ENCODE results near the gene MYLK. TPM values are rescaled to one million over a fixed set of nuclear protein-coding genes. Genes with fewer than 3 reads are reported as not detected.
A peak's percentile ranks its signal among the peaks of the same experiment; 100 is the strongest.

Gene MYLK
- total RNA-seq, 4 donors from 2014 or later = 420 to 1,252 (median 768) TPM

DNA sequence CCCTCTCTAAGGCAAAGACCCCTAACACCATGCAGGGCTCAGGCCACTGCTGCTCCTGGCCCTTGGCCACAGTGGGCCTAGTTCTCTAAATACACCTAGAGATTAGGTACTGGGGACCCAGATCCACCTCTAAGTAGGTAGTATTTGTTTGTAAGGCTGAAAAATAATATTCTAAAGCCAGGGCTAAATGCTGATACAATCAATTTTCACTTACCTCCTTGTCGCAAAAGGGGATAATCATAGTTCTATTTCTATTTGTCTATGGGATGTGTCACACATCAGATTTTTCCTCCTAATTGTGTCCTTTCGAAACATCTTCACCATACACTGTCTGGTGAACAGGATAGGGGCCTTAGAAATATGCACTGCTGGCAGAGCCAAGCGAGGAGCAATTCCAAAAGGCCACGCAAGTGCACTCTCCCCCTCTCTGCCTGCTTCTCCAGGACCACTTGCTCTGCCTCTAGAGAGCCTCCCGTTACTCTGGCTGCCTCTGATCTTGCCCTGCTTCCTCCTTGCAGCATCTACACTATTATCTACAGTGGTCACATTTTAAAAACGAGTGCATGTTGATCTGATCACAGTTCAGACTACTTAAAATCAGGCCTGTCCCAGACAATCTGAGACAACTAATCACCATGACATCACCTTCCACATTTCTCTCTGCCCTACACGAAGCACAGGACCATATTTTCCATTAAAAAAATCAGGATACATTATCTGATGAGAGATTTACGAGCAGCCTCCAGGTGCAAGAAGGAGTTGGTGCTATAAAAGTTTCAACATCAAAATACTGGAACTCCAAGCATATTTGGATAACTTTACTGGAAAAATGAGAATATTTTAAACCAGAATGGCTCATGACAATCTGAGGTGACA lies 115.4 kb downstream of the MYLK start:
- DNase-seq = no peak
- TF ChIP-seq POLR2A (IDR thresholded peaks at IDR 0.05) = no peak
- TF ChIP-seq, protein P1, sequence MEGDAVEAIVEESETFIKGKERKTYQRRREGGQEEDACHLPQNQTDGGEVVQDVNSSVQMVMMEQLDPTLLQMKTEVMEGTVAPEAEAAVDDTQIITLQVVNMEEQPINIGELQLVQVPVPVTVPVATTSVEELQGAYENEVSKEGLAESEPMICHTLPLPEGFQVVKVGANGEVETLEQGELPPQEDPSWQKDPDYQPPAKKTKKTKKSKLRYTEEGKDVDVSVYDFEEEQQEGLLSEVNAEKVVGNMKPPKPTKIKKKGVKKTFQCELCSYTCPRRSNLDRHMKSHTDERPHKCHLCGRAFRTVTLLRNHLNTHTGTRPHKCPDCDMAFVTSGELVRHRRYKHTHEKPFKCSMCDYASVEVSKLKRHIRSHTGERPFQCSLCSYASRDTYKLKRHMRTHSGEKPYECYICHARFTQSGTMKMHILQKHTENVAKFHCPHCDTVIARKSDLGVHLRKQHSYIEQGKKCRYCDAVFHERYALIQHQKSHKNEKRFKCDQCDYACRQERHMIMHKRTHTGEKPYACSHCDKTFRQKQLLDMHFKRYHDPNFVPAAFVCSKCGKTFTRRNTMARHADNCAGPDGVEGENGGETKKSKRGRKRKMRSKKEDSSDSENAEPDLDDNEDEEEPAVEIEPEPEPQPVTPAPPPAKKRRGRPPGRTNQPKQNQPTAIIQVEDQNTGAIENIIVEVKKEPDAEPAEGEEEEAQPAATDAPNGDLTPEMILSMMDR (IDR thresholded peaks at IDR 0.05) = no peak
- H3K36me3 ChIP-seq = no peaks in the 10 kb centered on the region
- no peaks in the 10 kb centered on the region for H3K27me3 ChIP-seq
- H3K27ac ChIP-seq = peak overlapping the region; percentile 29 to 51
- peaks cover 6% of the 10 kb centered on the region in 2 donors for H3K4me1 ChIP-seq
- intact Hi-C loops (cut with DNase I; ENCODE audit: low total_unique reads) = no loop called here
- H3K9me3 ChIP-seq = no peaks in the 10 kb centered on the region
- no peak overlapping the region for H3K4me3 ChIP-seq

DNA sequence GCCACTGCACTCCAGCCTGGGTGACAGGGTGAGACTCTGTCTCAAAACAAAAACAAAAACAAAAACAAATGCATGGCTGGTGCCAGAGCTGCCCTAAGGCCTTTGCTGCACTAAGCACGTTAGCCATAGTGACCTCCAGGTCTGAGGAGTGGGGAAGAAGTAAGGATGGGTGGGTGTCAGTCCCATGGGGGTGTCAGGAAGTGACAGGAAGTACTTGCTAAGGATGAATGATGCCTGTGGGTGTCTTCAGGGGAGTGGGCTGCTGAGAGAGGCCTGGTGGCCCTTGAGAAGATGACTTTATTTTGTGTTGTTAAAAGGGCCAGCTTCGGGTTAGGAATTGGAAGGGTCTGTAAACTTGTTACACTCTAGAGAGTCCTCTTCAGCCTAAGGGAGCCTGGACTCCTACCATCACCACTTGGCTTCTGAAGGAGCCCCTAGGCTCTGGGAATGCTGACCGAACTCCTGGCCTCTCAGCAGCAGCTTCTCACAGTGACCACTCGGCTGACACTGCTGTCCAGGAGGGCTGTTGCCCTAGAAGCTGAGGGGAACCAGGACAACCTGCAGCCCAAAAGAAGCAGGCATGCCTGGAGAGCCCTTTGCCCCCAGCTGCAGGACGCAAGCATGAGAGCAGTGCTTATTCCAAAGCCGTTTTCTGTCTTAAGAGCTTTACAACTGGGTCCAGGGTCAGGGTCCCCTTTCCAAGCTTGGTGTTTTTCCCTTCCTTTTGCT lies 116.4 kb downstream of the MYLK start:
- intact Hi-C loops (cut with DNase I; ENCODE audit: low total_unique reads) = no loop called here
- no peaks in the 10 kb centered on the region for H3K27me3 ChIP-seq
- no peak overlapping the region for H3K4me3 ChIP-seq
- H3K4me1 ChIP-seq = peaks cover 6% of the 10 kb centered on the region in 2 donors
- no peaks in the 10 kb centered on the region for H3K9me3 ChIP-seq
- DNase-seq = no peak
- TF ChIP-seq, protein P1 (IDR thresholded peaks at IDR 0.05) = no peak
- TF ChIP-seq POLR2A (IDR thresholded peaks at IDR 0.05) = no peak
- no peaks in the 10 kb centered on the region for H3K36me3 ChIP-seq
- peak overlapping the region in 1 of 2 donors; percentile 29 for H3K27ac ChIP-seq

DNA sequence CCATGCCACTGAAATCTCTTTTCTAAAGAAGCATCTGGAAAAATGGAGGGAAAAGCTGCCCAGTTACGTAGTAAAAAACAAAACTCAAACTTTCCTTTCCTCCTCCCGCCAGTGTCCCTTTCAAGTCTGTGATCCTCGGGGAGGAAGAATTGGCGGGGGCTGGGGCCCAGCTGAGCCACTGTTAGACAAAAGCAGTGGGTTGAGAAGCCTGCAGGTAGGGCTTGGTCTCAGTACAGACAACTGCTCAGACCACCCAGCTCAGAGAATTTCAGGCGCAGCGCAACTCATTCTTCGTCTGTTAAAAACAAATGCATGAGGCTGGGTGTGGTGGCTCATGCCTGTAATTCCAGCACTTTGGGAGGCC lies 117.1 kb downstream of the MYLK start:
- H3K4me1 ChIP-seq = peaks cover 6% of the 10 kb centered on the region in 2 donors
- peak overlapping the region in 1 of 2 donors; percentile 34 for H3K27ac ChIP-seq
- no peak for TF ChIP-seq POLR2A (IDR thresholded peaks at IDR 0.05)
- TF ChIP-seq, protein P1 (IDR thresholded peaks at IDR 0.05) = no peak
- DNase-seq = no peak
- H3K36me3 ChIP-seq = no peaks in the 10 kb centered on the region
- H3K27me3 ChIP-seq = no peaks in the 10 kb centered on the region
- no peak overlapping the region for H3K4me3 ChIP-seq
- H3K9me3 ChIP-seq = no peaks in the 10 kb centered on the region
- intact Hi-C loops (cut with DNase I; ENCODE audit: low total_unique reads) = no loop called here

DNA sequence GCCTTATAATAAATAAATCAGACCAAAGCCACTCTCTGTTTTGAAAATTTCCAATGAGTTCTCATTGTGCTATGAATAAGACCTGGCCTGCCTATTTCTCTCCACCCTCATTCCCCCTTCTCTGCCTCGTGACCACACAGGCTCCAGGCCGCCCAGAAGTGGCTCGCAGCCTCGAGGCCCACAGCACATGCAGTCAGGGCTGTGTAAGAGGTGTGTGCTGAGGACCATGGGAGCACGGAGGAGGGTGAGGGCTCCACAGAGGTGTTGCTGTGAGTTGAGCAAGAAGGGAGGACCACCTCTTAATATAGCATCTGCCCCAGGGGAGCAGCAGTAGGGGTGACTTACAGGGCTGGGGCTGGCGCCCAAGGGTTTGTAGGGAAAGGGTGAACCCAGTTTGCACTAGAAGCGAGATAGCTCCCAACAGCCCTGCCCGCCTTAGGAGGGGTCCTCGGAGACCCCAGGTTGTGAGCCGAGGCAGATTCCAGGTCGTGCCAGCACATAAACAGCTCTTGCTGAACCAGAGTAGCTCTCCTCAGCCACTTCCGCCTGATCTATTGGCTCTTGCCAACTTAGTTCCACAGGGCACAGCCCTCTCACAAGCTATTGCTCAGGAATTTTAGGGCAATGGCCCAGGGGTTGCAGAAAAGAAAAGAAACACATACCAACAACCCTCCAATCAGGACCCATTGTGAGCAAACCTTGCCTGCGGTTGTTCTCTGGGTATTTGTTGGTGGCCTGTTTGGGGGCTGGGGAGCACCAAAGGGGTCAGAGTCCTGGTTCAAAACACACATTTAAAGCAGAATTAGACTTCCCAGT lies 117.7 kb downstream of the MYLK start:
- H3K4me1 ChIP-seq = peaks cover 6% of the 10 kb centered on the region in 2 donors
- no peaks in the 10 kb centered on the region for H3K9me3 ChIP-seq
- TF ChIP-seq POLR2A (IDR thresholded peaks at IDR 0.05) = no peak
- TF ChIP-seq, protein P1 (IDR thresholded peaks at IDR 0.05) = no peak
- intact Hi-C loops (cut with DNase I; ENCODE audit: low total_unique reads) = no loop called here
- no peaks in the 10 kb centered on the region for H3K36me3 ChIP-seq
- DNase-seq = no peak
- H3K27me3 ChIP-seq = no peaks in the 10 kb centered on the region
- no peak overlapping the region for H3K4me3 ChIP-seq
- peak overlapping the region in 1 of 2 donors; percentile 34 for H3K27ac ChIP-seq
